ENCODE measurements around the gene SCN9A.
"Not testable (repeated sequence)": the region's sequence is repeated elsewhere in the genome, so short reads cannot be mapped to it uniquely, and the experiment has no call there.

The SCN9A gene

DNA sequence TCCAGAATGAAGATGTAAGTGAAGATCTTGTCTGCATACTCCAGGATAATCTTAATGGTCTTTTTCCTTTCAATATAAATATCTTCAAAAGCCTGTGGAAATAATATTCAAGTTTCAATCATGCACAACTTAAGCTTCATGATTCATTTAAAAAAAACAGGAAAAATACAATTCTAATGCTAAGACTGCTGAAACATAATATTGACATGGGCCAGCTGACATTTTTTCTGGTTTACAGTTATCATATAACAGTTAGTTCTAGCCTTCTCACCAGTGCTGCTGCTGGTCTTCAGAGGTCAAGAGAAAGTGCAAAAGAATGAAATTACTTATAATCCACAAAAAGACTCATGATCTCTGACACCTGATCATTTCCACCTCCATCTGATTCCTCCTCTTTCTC lies 137.6 kb downstream of the SCN9A start:
- DNase-seq: no peak

DNA sequence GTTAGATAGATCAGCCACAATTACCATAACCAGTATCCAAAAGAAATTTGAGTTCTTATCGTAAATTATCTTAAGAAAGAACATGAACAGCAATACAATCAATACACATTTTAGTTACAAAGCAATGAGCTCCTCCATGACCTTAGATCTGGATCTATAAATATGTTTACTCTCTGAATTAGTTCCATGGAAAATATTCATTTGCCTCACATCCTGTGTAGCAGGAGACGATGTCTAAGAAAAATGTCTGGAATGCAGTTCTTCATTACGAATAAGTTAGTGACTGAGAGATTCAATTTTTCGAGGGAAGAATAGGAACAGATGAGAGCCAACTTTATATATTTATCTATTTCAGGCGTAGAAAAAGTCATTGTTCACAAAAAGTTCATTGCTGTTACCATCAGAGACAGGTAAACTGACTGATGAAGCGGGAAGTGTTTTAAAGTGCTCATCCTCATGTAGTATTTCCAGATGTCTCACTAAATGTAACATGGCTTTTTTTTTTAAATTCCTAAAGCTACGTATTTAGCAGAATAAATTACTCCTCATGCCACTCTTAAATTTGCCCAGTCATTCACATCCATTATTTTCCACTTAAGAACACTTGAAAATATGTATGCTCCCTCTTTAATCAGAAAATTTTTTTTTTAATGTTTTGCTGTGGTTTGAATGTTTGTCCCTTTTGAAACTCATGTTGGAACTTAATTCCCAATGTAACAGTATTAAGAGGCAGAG lies 141.5 kb downstream of the SCN9A start:
- no peak for DNase-seq

DNA sequence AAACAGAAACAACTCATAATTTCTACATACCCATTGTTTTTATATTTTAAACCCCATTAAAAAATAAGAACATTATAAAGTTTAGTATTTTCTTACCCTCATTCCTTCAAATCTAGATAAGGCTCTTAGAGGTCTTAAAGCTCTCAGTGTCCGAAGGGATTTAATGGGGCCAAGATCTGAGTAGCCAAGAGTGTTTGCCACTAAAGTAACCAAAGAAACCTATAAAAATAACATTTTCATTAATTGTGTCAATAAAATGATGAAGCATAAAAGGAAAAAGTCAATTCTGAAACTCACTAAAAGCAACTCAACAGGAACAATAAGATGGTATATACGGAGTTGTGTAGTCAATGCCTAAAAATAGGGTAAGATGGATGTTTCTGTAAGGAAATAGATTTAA lies 142.5 kb downstream of the SCN9A start:
- no peak for DNase-seq

DNA sequence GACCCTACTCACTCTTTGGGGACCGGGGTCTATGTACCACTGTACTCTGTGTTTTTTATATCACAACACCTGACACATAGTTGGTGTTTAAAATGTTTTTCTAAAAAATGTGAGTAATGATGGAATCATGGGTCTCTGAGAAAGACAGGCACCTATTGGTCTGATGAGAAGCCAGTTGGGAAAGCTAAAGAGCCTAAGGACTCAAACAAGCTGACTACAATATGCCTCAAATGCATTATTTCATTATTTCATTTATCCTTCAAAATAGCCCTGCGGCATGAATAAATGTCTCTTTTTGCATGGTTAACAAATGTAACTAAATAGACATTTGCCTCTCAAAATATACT lies 145.0 kb downstream of the SCN9A start:
- DNase-seq: no peak

- DNase-seq: no peak
Measured at GRCh38 chr2:166230024-166230723, 145.6 kb downstream of the SCN9A start.

GRCh38 chr2:166229678-166230023 lies 146.1 kb downstream of the SCN9A start:
- DNase-seq: no peak

DNA sequence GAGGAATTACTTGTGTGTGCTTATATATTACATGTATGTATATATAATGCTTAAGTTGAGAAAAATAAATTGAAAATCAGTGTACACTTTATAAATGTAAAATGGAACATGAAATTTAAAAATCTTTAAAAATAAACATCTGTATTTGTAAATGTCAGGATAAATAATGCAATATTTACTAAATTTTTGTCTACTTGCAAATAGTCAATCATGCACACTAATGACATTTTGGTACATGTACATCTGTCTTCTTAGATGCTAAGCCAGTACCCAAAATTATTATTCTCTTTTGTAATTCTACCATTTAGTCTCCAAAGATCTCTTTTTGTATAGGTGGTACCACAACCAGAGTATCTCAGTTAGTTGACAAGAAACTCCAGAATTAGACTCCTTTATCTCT lies 151.5 kb downstream of the SCN9A start:
- no peak for DNase-seq

DNA sequence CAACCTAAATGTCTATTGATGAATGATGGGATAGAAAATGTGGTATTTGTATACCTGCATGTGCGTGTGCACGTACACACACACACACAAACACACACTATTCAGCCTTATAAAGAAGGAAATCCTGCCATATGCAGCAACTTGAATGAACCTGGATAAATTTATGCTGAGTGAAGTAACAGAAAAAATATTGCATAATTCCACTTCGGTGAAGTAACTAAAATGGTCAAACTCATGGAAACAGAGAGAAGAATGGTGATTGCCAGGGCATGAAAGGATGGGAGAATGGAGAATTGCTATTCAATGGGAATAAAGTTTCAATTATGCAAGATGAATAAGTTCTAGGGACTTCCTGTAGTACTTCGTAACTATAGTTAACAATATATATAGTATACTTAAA lies 152.4 kb downstream of the SCN9A start:
- no peak for DNase-seq

DNA sequence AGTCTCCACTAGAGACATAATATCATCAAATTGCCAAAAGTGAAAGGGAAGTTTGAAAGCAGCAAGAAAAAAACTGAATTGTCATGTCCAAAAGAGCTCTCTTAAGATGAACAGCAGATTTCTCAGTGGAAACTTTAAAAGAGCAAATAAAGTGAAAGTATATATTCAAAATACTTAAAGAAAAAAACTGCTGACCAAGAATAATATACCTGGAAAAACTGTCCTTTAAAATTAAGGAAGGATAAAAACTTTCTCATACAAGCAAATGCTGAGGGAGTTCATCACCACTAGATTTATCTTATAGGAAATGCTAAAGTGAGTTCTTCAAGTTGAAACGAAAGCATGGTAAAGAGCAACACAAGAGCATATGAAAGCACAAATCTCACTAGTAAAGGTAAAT lies 164.7 kb downstream of the SCN9A start:
- no peak for DNase-seq

DNA sequence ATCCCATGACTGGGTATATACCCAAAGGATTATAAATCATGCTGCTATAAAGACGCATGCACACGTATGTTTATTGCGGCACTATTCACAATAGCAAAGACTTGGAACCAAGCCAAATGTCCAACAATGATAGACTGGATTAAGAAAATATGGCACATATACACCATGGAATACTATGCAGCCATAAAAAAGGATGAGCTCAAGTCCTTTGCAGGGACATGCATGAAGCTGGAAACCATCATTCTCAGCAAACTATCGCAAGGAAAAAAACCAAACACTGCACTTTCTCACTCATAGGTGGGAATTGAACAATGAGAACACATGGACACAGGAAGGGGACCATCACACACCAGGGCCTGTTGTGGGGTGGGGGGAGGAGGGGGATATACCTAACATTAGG lies 165.8 kb downstream of the SCN9A start:
- not testable (repeated sequence) for DNase-seq

GRCh38 chr2:166209367-166209766 lies 166.4 kb downstream of the SCN9A start:
- not testable (repeated sequence) for DNase-seq

GRCh38 chr2:166206153-166206552 lies 169.6 kb downstream of the SCN9A start:
- not testable (repeated sequence) for DNase-seq

DNA sequence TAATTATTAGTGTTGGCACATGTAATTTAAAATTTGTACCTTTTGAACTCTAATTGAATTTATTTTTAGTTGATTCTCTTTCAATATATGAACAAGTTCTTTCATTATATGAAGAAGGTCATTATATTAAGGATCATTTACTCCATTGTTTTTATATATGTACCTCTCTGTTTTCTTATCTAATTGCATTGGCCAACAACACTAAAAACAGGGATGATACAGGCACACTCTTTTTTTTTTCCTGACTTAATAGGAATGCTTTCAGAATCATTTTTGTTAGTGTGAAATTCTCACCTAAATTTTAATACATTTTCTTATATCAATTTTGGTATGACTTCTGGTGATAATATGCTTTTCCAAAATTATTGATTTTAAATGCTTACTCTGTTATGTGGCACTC lies 173.0 kb downstream of the SCN9A start:
- no peak for DNase-seq

DNA sequence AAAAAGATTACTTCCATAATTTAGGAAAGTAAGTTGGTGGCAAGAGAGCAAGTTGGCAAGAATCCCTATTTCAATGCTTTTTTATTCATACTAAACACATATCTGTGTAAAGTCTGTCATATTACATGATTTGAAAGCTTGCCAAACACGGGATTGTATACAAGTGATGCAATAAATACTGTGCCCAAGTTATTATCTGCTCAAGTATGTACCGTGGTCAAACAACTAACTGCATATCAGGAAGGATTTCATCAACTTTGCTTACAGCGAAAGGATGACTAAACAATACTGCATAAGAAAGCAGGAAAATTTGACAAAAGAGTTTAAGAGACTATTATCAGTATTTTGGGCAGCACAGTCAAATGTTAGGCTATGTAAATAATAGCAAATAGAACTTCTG lies 178.3 kb downstream of the SCN9A start:
- no peak for DNase-seq

DNA sequence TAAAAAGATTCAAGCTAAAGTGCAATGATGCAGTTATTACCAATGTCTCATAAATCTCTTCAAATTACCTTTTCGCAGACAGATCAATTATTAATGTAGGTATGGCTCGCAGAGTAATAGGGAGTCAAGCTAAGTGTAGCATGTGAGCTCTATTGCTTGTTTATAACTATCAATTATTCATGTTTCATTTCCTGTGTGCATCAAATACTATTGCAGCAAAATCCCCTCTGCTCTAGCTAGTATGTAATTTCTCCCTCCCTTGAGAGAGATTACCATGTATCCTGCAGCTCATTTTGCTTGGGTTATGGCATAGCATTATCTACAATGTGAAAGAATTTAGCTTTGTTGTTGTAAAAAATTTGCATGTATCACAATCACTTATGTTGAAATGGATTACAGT lies 182.3 kb downstream of the SCN9A start:
- DNase-seq: no peak

GRCh38 chr2:166188084-166188483 lies 187.7 kb downstream of the SCN9A start:
- DNase-seq: no peak

GRCh38 chr2:166184789-166185188 lies 191.0 kb downstream of the SCN9A start:
- no peak for DNase-seq

DNA sequence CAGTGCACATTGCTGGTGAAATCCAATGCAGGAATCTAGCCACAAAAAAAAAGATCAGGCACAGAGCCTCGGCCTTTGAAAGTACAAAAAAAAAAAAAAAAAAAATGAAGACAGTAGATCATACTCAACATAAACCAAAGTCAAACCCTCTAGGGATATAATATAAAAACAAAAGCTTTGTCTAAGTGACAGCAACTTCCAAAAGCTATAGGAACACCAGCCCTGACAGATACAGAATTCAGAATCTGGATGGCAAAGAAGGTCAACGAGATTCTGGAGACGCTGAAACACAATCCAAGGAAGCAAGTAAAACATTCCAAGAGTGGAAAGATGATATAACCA lies 194.0 kb downstream of the SCN9A start:
- no peak for DNase-seq

DNA sequence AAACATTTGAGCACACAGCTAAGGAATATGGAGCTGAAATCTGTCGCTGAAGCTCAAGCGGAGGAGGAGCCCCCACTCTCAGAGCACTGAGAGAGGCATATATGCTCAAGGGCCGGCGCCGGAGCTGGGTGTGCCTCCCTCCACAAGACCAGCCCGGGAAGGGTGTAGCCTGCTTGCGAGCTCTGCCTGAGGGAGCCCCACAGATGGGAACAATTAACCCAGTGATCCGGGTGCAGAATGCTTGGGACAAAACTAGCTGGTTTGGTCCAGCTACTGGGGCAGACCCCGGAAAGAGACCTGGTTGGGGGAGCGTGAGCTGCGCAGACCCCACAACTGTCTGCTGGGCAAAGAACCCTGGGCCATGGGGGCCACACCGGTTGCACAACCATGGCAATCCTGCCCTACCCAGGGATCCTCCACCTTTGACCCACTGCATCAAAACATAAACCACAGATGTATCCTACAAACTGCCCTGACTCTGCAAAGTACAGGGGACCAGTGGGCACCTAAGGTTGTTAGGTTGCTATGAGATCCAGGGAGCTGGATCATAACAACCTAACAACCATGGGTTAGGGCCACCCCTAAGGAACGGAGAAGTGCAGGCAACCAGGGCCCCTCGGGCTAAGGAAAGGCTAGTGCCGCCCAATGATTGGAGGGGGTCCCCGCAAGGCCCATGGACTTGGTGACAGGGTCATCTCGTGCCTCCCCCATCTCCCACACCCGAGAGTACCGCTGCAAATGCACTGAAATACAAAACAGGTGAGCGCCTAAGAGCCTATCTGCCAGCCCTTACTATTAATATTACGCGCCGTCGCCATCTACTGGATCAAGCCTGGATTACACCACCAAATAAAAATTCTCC lies 194.6 kb downstream of the SCN9A start:
- no peak for DNase-seq

DNA sequence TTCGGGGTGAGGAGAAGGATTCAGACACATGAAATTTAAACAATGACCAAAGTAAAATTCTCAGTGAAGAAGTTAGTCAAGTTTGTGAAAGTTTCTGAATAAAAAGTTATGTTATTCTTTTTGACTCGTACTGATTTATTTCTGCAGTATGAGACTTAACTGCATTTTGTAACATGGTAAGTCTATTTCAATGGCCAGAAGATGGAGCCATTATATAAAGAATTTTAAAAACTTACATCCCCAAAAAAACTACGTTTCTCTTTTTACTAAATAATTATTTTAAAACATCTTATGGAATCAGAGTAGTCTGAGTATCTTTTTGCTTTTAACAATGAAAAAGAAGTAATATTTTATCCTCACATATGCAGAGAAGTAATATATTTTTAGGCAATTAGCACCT lies 196.5 kb downstream of the SCN9A start:
- no peak for DNase-seq

- DNase-seq: no peak
Measured at GRCh38 chr2:166173263-166173662, 202.5 kb downstream of the SCN9A start.

DNA sequence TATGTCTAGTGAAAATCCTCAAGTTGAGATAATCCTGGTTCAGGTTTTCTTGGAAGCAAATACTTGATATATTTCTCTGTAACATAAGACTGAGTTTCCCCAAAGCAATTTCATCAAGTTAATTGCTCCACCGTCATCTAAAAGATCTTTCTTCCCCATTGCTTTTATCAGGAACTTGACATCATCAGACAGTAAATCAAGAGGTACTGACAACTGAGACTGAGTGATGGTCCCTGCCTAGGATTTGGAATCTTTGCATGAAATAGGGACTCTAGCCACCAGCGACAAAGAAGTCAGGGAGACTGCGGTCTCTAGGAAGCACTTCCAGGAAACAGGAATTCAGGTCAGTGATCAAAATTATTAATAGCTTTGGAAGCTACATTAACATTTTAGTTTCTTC lies 204.5 kb downstream of the SCN9A start:
- no peak for DNase-seq

DNA sequence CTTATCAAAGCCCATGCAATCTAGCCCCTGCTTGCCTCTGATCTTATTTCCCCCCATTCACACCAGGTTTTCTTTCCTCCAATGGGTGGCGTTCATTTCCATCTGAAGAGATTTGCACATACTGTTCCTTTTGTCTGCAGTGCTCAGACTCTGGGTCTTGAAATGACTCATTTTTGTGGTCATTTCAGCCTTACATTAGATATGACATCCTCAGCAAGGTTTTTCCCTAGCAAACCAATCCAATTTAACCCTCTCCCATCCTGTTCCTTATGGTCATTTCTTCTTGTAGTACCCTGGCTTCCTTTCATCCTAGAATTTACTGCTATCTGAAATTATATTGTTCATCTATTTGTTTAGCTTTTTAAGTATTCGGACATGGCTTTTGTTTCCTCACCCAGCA lies 205.4 kb downstream of the SCN9A start:
- DNase-seq: no peak

DNA sequence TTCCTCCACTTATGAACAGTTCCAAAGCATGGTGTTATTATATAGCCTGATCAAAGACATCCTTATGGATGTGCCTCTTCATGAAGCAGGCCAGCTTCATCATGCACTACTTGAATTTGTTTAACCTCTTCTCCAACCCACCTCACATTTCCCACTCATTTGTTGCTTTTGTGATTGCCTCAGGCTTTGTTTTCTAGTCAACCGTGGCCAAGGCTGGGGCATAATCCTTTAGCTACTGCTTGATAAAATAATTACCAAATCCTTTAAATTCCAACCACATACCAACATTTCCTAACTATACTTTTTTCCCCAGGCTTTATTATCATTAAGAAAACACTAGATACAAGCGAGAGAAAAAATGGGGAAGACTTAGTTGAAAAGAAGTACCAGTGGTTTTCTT lies 208.3 kb downstream of the SCN9A start:
- DNase-seq: no peak
